IMR-90 (cell line): ENCODE results near the gene CERS5. TPM values are rescaled to one million over a fixed set of nuclear protein-coding genes. Genes with fewer than 3 reads are reported as not detected.

ENCODE experiments used
- ATAC-seq: fragments of 200-7000 bp; cut with Tn5 transposase; 2 replicates; pipeline ENCODE4 v1.9.1; 2020; ENCODE audit warnings: low read depth, mild to moderate bottlenecking, moderate library complexity
- BruUV-seq: library from RNA; stranded (reverse); fragments of 400-500 nt; replicated peaks from 2 replicates; lab custom pipeline; 2021; lab: Mats Ljungman, UMichigan
- CTCF ChIA-PET: fragments of 300-600 bp; formaldehyde crosslinking; extraction: SDS; loops from one replicate; lab custom pipeline; 2021; ENCODE audit warnings: antibody characterized with exemption; lab: Yijun Ruan, JAX
- POLR2A ChIA-PET: fragments of 300-600 bp; sonication (Branson Sonifier 250); formaldehyde crosslinking; loops from one replicate; lab custom pipeline; 2022; ENCODE audit warnings: antibody characterized with exemption; ENCODE audit not compliant: unreplicated experiment; lab: Charles Lee
- DNase-seq: peaks from one replicate; pipeline ENCODE4 v3.0.0; 2013
- H2AFZ ChIP-seq: replicated peaks from 2 replicates; pipeline ENCODE3; 2013; ENCODE audit warnings: low read length, mild to moderate bottlenecking; ENCODE audit not compliant: poor library complexity
- H2AK5ac ChIP-seq: 2 replicates; pipeline ENCODE4 v1.6.1; 2013; ENCODE audit warnings: low read depth, low read length, inconsistent platforms
- H2AK9ac ChIP-seq: replicated peaks from 2 replicates; pipeline ENCODE3; 2013; ENCODE audit warnings: mild to moderate bottlenecking, low read depth, low read length, moderate library complexity; ENCODE audit not compliant: poor library complexity
- H2BK120ac ChIP-seq: 2 replicates; pipeline ENCODE4 v1.6.1; 2013; ENCODE audit warnings: low read depth, low read length, inconsistent platforms
- H2BK15ac ChIP-seq: 3 replicates; pipeline ENCODE4 v1.6.1; 2013; ENCODE audit warnings: low read depth, low read length, inconsistent platforms
- H2BK20ac ChIP-seq: 2 replicates; pipeline ENCODE4 v1.6.1; 2013; ENCODE audit warnings: low read depth, mild to moderate bottlenecking, inconsistent platforms, low read length, moderate library complexity
- H2BK5ac ChIP-seq: 2 replicates; pipeline ENCODE4 v1.6.1; 2013; ENCODE audit warnings: mild to moderate bottlenecking, low read depth, low read length, inconsistent platforms; ENCODE audit not compliant: poor library complexity, severe bottlenecking
- H3K14ac ChIP-seq: replicated peaks from 2 replicates; pipeline ENCODE4 v1.6.1; 2013; ENCODE audit warnings: low read depth, low read length, inconsistent platforms
- H3K18ac ChIP-seq: 2 replicates; pipeline ENCODE4 v1.6.1; 2013; ENCODE audit warnings: low read depth, low read length, control low read depth
- H3K23ac ChIP-seq: 2 replicates; pipeline ENCODE4 v1.6.1; 2013; ENCODE audit warnings: low read depth, low read length, inconsistent platforms
- H3K27ac ChIP-seq: 2 replicates; pipeline ENCODE4 v1.5.1; 2013; ENCODE audit warnings: mild to moderate bottlenecking, control low read depth, low read length; ENCODE audit not compliant: insufficient read depth
- H3K27me3 ChIP-seq: 2 replicates; pipeline ENCODE4 v1.6.1; 2013; ENCODE audit warnings: low read length; ENCODE audit not compliant: control insufficient read depth, insufficient read depth
- H3K36me3 ChIP-seq: 2 replicates; pipeline ENCODE4 v1.6.1; 2013; ENCODE audit warnings: low read length, mixed read lengths; ENCODE audit not compliant: control insufficient read depth, insufficient read depth
- H3K4ac ChIP-seq: 2 replicates; pipeline ENCODE4 v1.6.1; 2013; ENCODE audit warnings: low read depth, low read length, inconsistent platforms
- H3K4me1 ChIP-seq: 2 replicates; pipeline ENCODE4 v1.6.1; 2013; ENCODE audit warnings: low read length, mixed read lengths; ENCODE audit not compliant: control insufficient read depth, insufficient read depth
- H3K4me2 ChIP-seq: 2 replicates; pipeline ENCODE4 v1.6.1; 2013; ENCODE audit warnings: low read depth, mild to moderate bottlenecking, control low read depth, low read length, moderate library complexity
- H3K4me3 ChIP-seq: 2 replicates; pipeline ENCODE4 v1.5.1; 2013; ENCODE audit warnings: low read depth, mild to moderate bottlenecking, control low read depth, low read length, moderate library complexity; ENCODE audit not compliant: insufficient read depth
- H3K56ac ChIP-seq: 2 replicates; pipeline ENCODE4 v1.6.1; 2013; ENCODE audit warnings: low read length, inconsistent platforms; ENCODE audit not compliant: insufficient read depth; ENCODE audit errors: extremely low read depth
- H3K79me1 ChIP-seq, 2 experiments: 2 replicates each; pipeline ENCODE4 v1.6.1; 2013; ENCODE audit warnings: low read length in 2 of 2, inconsistent platforms in 1 of 2, low read depth in 1 of 2
- H3K9ac ChIP-seq: 2 replicates; pipeline ENCODE4 v1.6.1; 2013; ENCODE audit warnings: low read depth, low read length, control low read depth
- H3K9me1 ChIP-seq: 2 replicates; pipeline ENCODE4 v1.6.1; 2013; ENCODE audit warnings: low read length, inconsistent platforms; ENCODE audit not compliant: insufficient read depth
- H3K9me3 ChIP-seq: 2 replicates; pipeline ENCODE4 v1.6.1; 2013; ENCODE audit warnings: low read length; ENCODE audit not compliant: control insufficient read depth, insufficient read depth
- H4K20me1 ChIP-seq: 2 replicates; pipeline ENCODE4 v1.6.1; 2013; ENCODE audit warnings: low read length, inconsistent platforms; ENCODE audit not compliant: insufficient read depth
- H4K5ac ChIP-seq: 2 replicates; pipeline ENCODE4 v1.6.1; 2013; ENCODE audit warnings: mild to moderate bottlenecking, low read depth, low read length, control low read depth
- H4K8ac ChIP-seq, 2 experiments: 2 replicates each; pipeline ENCODE4 v1.6.1; 2013; ENCODE audit warnings: low read depth in 2 of 2, low read length in 2 of 2, control low read depth in 1 of 2, inconsistent platforms in 1 of 2
- H4K91ac ChIP-seq: 2 replicates; pipeline ENCODE4 v1.6.1; 2013; ENCODE audit warnings: low read depth, low read length, inconsistent platforms; ENCODE audit not compliant: insufficient read depth
- BHLHE40 ChIP-seq: fragments of 150-350 bp; IDR thresholded peaks from 2 replicates; pipeline ENCODE4 v1.6.1; 2016; ENCODE audit warnings: mild to moderate bottlenecking, low read depth, low read length
- MAFK ChIP-seq: IDR thresholded peaks from 2 replicates; pipeline ENCODE4 v1.6.1; 2012; ENCODE audit warnings: low read depth, low read length, improper control_type of control experiment
- MAZ ChIP-seq: IDR thresholded peaks from 2 replicates; pipeline ENCODE4 v1.6.1; 2012; ENCODE audit warnings: low read depth, mild to moderate bottlenecking, low read length, improper control_type of control experiment, moderate library complexity, borderline replicate concordance
- NFE2L2 ChIP-seq: fragments of 150-350 bp; IDR thresholded peaks from 2 replicates; pipeline ENCODE4 v1.6.1; 2016; ENCODE audit warnings: low read depth, mild to moderate bottlenecking, low read length
- POLR2A ChIP-seq: IDR thresholded peaks from 2 replicates; pipeline ENCODE4 v1.6.1; 2012; ENCODE audit warnings: mild to moderate bottlenecking, low read depth, low read length
- RCOR1 ChIP-seq: IDR thresholded peaks from 2 replicates; pipeline ENCODE4 v1.6.1; 2012; ENCODE audit warnings: mild to moderate bottlenecking, low read length, improper control_type of control experiment; ENCODE audit not compliant: insufficient replicate concordance
- USF2 ChIP-seq: fragments of 150-350 bp; IDR thresholded peaks from 2 replicates; pipeline ENCODE4 v1.6.1; 2017; ENCODE audit warnings: mild to moderate bottlenecking, antibody characterized with exemption, low read length, low read depth
- WGBS, 2 experiments: methylation state at CpG; one replicate each; pipeline versions ENCODE4 v1.1.5 to v1.1.7; 2013; ENCODE audit warnings: missing lambda C conversion rate in 2 of 2; ENCODE audit not compliant: insufficient read length in 1 of 2; ENCODE audit errors: extremely low coverage in 2 of 2; 5-methylcytosine and 5-hydroxymethylcytosine counted together
- dilution Hi-C: fragments of 300-500 bp; cut with HindIII; formaldehyde crosslinking; loops from one replicate; pipeline ENCODE4 v1.14.3; 2018; ENCODE audit warnings: low sequenced_read_pairs; ENCODE audit not compliant: unreplicated experiment
- in situ Hi-C: fragments of 300-500 bp; cut with MboI; formaldehyde crosslinking; loops from 3 replicates; pipeline ENCODE4 v1.14.3; 2019; ENCODE audit warnings: low sequenced_read_pairs, inconsistent platforms, mixed read lengths
- intact Hi-C: fragments of 100-400 bp; cut with micrococcal nuclease; formaldehyde crosslinking; loops from 2 replicates; pipeline ENCODE4 v1.10.0; 2022
- polyA plus RNA-seq, 3 experiments: library from polyadenylated mRNA; depleted of rRNA; stranded (reverse); fragments of >200 nt; gene quantifications; 2 replicates each; pipeline ENCODE4 v1.2.3, GENCODE V29; 2012; ENCODE audit warnings: low replicate concordance in 1 of 3
- total RNA-seq: library from RNA; depleted of rRNA; stranded (reverse); fragments of >200 nt; gene quantifications from 2 replicates; pipeline ENCODE4 v1.2.3, GENCODE V29; 2012

CERS5 gene
- total and polyA plus RNA-seq, 2 of the 4 experiments (the other 2 are of a cell fraction) = 40.3 to 60.3 TPM

- peaks cover 5% of the 10 kb centered on the region for H3K9me1 ChIP-seq
- H2AK9ac ChIP-seq = no peak overlapping the region
- peaks cover 7% of the 10 kb centered on the region for H3K36me3 ChIP-seq
- H4K5ac ChIP-seq = no peak overlapping the region
- TF ChIP-seq MAZ (no peak), MAFK (peak; percentile 97), BHLHE40 (no peak), POLR2A (no peak), RCOR1 (no peak), NFE2L2 (no peak), USF2 (no peak)
- no peak overlapping the region for H4K91ac ChIP-seq
- no peak overlapping the region for H2BK5ac ChIP-seq
- no peak overlapping the region for H3K4me2 ChIP-seq
- no peak overlapping the region for H2AK5ac ChIP-seq
- H2BK20ac ChIP-seq = no peak overlapping the region
- H3K27me3 ChIP-seq = no peaks in the 10 kb centered on the region
- in situ Hi-C loops (no loop called here), dilution Hi-C loops (no loop called here), intact Hi-C loops (no loop called here)
- no peak overlapping the region for H2BK120ac ChIP-seq
- ChIA-PET CTCF (no interaction called here), POLR2A (interaction anchor here (0.6 kb wide), 1 partner anchor 322 kb away, joined by 3 read pairs; no protein-coding TSS in a partner anchor)
- no peak for ATAC-seq
- H2BK15ac ChIP-seq = no peak overlapping the region
- BruUV-seq = no TSS peak
- no peak overlapping the region for H3K9ac ChIP-seq
- H3K79me1 ChIP-seq = peaks cover 17 to 73% of the 10 kb centered on the region in 2 experiments
- H3K14ac ChIP-seq = no peak overlapping the region
- H3K4ac ChIP-seq = no peak overlapping the region
- no peak for DNase-seq
- H4K20me1 ChIP-seq = peaks cover 17% of the 10 kb centered on the region; the same call in 1 of the 2 replicates
- H4K8ac ChIP-seq = no peak overlapping the region
- H3K56ac ChIP-seq = no peak overlapping the region
- no CpG with 5 or more reads among the region's 4 CpGs for WGBS, 2 experiments
- no peak overlapping the region for H2AFZ ChIP-seq
- no peak overlapping the region for H3K4me3 ChIP-seq
- H3K18ac ChIP-seq = no peak overlapping the region
- no peak overlapping the region for H3K27ac ChIP-seq
- no peaks in the 10 kb centered on the region for H3K9me3 ChIP-seq
- peaks cover 3% of the 10 kb centered on the region; the same call in 1 of the 2 replicates for H3K4me1 ChIP-seq
- no peak overlapping the region for H3K23ac ChIP-seq
Measured at GRCh38 chr12:50147281-50147680, 19.9 kb downstream of the CERS5 start.
